Neural crest cell (in vitro differentiated cells): ENCODE results near the gene MRPS6. TPM values are rescaled to one million over a fixed set of nuclear protein-coding genes. Genes with fewer than 3 reads are reported as not detected.
A peak's percentile ranks its signal among the peaks of the same experiment; 100 is the strongest.

Experiments used
- DNase-seq: peaks from one replicate; pipeline ENCODE4 v3.0.0; 2021; ENCODE audit warnings: low read depth, mixed read lengths, low spot score
- H3K27ac Mint-ChIP-seq: one replicate; pipeline ENCODE4 v1.8.0; 2021; ENCODE audit warnings: mild to moderate bottlenecking, mixed read lengths; ENCODE audit not compliant: unreplicated experiment
- H3K27me3 Mint-ChIP-seq: 2 replicates; pipeline ENCODE4 v1.8.0; 2021; ENCODE audit warnings: low read depth, mild to moderate bottlenecking, mixed read lengths
- H3K36me3 Mint-ChIP-seq: 2 replicates; pipeline ENCODE4 v1.8.0; 2021; ENCODE audit warnings: low read depth, mild to moderate bottlenecking, mixed read lengths
- H3K4me1 Mint-ChIP-seq: 2 replicates; pipeline ENCODE4 v1.8.0; 2021; ENCODE audit warnings: mixed read lengths
- H3K4me3 Mint-ChIP-seq: one replicate; pipeline ENCODE4 v1.8.0; 2021; ENCODE audit warnings: mild to moderate bottlenecking, mixed read lengths
- H3K9me3 Mint-ChIP-seq: 2 replicates; pipeline ENCODE4 v1.8.0; 2021; ENCODE audit warnings: mixed read lengths
- CTCF ChIP-seq: fragments of 200-600 bp; sonication (generic); conservative IDR thresholded peaks from 2 replicates; pipeline ENCODE4 v1.5.0; 2021; ENCODE audit warnings: antibody characterized with exemption, mild to moderate bottlenecking
- total RNA-seq: library from RNA; stranded (reverse); gene quantifications from 2 replicates; pipeline ENCODE4 v1.2.1, GENCODE V29; 2021

MRPS6 gene
- total RNA-seq, 1 donor from 2014 or later, result 94.1 TPM

DNA sequence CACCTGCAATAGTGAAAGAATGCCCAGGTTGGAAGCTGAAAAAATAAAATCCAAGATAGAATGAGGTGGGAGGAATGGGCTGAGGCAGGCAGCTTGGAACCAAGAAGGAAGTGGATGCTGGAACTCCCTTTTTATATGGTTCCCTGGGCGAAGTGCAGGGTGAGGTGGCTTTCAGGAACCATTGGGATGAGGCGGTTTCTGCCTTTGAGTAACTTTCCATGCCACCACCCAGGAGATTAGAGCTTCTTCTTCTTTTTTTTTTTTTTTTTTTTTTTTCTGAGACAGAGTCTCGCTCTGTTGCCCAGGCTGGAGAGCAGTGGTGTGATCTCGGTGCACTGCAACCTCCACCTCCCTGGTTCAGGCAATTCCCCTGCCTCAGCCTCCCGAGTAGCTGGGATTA is 17.8 kb upstream of the MRPS6 start:
- no peaks in the 10 kb centered on the region for H3K27me3 Mint-ChIP-seq
- no peak for TF ChIP-seq CTCF
- H3K9me3 Mint-ChIP-seq, result no peaks in the 10 kb centered on the region
- no peak overlapping the region for H3K27ac Mint-ChIP-seq
- H3K4me1 Mint-ChIP-seq, result no peaks in the 10 kb centered on the region
- no peaks in the 10 kb centered on the region for H3K36me3 Mint-ChIP-seq
- DNase-seq, result no peak
- no peak overlapping the region for H3K4me3 Mint-ChIP-seq

DNA sequence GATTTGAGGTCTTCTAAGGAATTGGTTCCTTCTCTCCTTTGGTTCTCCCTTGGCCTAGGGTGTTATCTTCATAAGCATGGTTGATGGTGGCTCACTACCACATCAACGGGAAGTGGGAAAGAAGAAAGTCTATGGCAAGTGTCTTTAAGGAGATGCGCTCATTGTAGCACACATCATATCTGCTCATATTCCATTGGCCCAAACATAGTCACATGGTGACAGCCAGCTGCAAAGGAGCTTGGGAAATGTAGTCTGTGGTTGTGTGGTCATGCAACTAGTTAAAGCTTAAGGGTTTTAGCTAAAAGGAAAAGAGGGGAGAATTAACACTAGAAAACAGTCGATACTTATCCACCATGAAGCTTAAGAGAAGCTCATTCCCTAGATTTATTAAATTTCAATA is 11.4 kb upstream of the MRPS6 start:
- peaks cover 4% of the 10 kb centered on the region for H3K9me3 Mint-ChIP-seq
- no peak for DNase-seq
- H3K4me1 Mint-ChIP-seq, result no peaks in the 10 kb centered on the region
- no peaks in the 10 kb centered on the region for H3K36me3 Mint-ChIP-seq
- peaks cover 4% of the 10 kb centered on the region for H3K27me3 Mint-ChIP-seq
- no peak overlapping the region for H3K4me3 Mint-ChIP-seq
- TF ChIP-seq CTCF, result no peak
- no peak overlapping the region for H3K27ac Mint-ChIP-seq

GRCh38 chr21:34065027-34065426 is 8.4 kb upstream of the MRPS6 start:
- Mint-ChIP-seq H3K9me3 (peaks cover 4% of the 10 kb centered on the region), H3K27me3 (peaks cover 4% of the 10 kb centered on the region), H3K4me1 (no peaks in the 10 kb centered on the region), H3K36me3 (no peaks in the 10 kb centered on the region), H3K27ac (no peak overlapping the region), H3K4me3 (no peak overlapping the region)
- DNase-seq, result no peak
- TF ChIP-seq CTCF, result no peak

- no peak for DNase-seq
Observed at GRCh38 chr21:34071683-34072082, 1.7 kb upstream of the MRPS6 start.

DNA sequence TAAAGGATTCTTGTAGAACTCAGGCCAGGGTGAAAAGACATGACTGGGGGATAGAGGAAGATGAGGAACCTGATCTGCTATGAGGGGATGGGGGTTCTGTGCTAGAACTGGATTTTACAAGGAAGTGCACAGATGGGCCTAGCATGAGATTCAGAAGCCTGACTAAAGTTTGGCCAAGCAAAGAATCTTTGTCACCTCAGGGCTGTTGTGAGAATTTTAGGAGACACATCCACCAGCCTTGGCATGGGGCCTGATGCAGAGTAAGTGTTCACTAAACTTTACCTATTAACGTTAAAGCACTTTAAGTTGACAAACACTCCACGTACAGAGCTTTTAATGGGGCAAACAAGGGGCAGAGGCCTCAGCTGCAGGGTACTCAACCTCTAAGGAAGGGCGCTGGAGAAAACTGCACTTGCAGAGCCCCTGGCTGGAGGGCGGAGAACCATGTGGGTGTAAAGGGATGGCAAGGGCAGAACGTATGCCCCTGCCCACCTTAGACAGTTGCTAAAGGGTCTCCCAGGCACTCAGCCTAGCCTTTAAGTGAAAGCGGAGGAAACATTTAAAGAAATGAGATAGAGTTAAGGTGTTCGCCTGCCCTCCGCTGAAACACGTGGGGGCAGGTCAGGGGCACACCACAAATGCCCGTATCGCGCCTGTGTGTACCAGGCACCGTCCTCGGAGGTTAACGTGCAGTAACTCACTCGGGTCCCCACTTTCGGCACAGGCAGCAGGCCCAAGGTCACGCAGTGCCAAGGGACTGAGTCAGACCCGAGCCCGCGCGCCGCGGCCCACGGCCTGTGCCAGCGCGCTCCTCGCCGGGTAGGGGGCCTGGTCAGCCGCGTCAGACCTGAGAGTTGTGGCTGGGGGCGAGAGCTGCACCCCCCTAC is 990 bp upstream of the MRPS6 start:
- Mint-ChIP-seq H3K27ac (no peak overlapping the region), H3K9me3 (no peaks in the 10 kb centered on the region), H3K36me3 (no peaks in the 10 kb centered on the region), H3K27me3 (no peaks in the 10 kb centered on the region), H3K4me1 (peaks cover 30% of the 10 kb centered on the region), H3K4me3 (peak overlapping the region; percentile 72)
- no peak for DNase-seq
- TF ChIP-seq CTCF, result no peak

More at GRCh38 chr21:34071683-34072082, 1.7 kb upstream of the MRPS6 start:
- TF ChIP-seq CTCF, result no peak
- no peak overlapping the region for H3K27ac Mint-ChIP-seq
- no peaks in the 10 kb centered on the region for H3K36me3 Mint-ChIP-seq
- peaks cover 25% of the 10 kb centered on the region for H3K4me1 Mint-ChIP-seq
- no peaks in the 10 kb centered on the region for H3K9me3 Mint-ChIP-seq
- no peaks in the 10 kb centered on the region for H3K27me3 Mint-ChIP-seq
- H3K4me3 Mint-ChIP-seq, result peak overlapping the region; percentile 72
